GM12864 (cell line): ENCODE measurements around the gene PSMD11.

Source experiments
- DNase-seq: peaks from one replicate; pipeline ENCODE4 v3.0.0-alpha.2; 2011; ENCODE audit warnings: low read depth
- H3K4me3 ChIP-seq: 2 replicates; pipeline ENCODE4 v1.5.1; 2011; ENCODE audit warnings: mild to moderate bottlenecking, low read depth, low read length, control low read depth
- TF ChIP-seq, protein P1 (sequence below): IDR thresholded peaks from 2 replicates; pipeline ENCODE4 v1.5.1; 2011; ENCODE audit warnings: low read depth, mild to moderate bottlenecking, moderate library complexity, low read length, control low read depth, inconsistent platforms; ENCODE audit errors: missing control alignments

Gene PSMD11

DNA sequence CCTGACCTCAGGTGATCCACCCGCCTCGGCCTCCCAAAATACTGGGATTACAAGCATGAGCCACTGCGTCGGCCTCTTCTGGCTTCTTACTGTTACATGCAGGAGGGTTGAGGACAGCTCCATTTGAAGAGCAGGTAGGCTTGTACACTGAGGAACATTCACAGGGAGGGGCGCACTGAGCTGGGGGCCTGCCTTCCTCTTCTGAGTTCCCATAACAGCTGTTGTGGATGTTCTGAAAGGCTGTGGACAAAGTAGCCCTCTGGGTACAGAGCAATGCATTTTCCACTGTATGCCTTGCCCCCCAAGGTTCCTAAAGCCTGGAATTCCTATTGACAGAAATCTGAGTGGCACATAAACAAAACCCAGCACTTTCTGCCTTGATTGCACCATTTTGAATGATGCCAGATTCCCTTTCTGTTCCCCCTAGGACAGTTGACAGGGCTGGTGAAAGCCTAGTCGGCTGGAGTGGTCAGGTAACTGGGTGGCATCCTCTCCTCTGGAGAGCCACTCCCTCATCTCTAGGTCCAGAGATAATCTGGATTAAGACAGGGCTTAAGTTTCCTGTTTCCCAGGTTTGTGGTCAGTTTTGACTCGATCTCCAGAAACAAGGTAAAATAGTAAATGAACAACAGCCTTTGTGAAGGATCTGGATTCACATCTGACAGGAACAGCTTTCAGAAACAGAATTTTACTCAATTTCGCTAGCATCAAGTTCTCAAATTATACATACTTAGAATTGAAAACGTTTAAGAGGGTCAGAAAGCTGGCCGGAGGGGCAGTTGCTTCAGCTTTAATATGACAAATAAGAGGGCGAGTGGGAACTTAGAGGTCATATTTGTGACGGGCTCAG, 41.2 kb downstream of the PSMD11 start:
- TF ChIP-seq, protein P1, sequence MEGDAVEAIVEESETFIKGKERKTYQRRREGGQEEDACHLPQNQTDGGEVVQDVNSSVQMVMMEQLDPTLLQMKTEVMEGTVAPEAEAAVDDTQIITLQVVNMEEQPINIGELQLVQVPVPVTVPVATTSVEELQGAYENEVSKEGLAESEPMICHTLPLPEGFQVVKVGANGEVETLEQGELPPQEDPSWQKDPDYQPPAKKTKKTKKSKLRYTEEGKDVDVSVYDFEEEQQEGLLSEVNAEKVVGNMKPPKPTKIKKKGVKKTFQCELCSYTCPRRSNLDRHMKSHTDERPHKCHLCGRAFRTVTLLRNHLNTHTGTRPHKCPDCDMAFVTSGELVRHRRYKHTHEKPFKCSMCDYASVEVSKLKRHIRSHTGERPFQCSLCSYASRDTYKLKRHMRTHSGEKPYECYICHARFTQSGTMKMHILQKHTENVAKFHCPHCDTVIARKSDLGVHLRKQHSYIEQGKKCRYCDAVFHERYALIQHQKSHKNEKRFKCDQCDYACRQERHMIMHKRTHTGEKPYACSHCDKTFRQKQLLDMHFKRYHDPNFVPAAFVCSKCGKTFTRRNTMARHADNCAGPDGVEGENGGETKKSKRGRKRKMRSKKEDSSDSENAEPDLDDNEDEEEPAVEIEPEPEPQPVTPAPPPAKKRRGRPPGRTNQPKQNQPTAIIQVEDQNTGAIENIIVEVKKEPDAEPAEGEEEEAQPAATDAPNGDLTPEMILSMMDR, result no peak
- H3K4me3 ChIP-seq, result no peak overlapping the region
- no peak for DNase-seq

DNA sequence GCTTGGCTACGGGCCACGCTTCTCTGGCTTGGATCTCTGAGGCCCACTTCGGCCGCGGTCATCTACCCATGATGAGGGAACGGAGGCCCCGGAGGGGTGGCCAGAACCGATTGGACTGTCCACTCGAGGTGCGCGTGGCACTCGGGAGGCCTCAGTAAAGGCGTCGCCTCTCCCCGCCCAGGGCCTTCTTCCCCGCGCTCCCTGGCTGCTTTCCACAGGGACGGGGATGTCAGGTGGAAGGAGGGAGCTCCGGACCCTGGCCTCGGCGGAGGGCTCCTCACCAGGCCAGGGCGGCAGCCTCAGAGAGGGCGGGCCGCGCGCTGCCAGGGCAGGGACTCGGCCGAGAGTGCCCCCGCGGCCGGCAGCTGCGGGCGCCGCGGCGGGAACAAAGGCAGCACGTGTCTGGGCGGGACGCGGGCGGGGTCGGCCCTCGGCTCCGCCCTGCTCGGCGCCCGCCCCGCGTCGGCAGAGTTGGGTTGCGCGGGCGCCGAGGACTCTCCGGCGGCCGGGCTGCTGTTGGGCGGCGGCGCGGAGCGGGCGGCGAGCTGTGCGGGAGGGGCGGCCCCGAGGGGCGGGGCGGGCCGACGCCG, 41.9 kb downstream of the PSMD11 start:
- TF ChIP-seq, protein P1, result no peak
- no peak for DNase-seq
- peak overlapping the region; percentile 94 for H3K4me3 ChIP-seq

DNA sequence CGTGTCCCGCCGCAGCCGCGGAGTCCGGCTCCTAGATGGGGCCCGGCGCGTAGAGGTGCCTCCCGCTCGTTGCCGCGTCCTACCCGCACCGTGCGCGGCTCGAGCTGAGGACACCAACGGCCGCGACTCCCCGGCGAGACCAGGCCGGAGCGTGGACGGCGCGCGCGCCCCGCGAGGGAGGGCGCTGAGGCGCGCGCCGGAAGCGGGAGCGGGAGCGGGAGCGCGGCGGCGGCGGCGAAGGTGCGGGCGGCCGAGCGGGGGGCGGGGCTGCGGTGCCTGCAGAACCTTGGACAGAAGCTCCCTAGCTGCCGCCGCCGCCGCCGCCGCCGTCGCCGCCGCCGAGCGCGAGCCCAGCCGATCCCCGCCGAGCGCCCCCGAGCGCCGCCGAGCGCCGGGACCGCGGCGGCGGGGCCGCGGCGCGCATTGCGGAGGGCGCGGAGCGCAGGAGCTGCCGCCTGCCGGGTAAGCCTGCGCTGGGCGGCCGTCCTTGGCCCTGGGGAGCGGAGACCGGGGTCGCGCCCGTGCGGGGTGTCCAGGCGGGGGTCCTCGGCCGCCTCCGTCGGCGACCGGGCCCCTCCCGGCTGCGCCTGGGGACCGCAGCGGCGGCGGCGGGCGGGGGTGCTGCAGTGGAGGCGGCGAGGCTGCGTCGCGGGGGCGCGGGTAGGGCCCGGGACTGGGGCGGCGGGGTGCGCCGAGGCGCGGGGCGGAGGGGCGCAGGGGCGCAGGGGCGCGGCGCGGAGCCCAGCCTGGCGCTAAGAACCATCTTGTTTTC, 42.6 kb downstream of the PSMD11 start, which contains the start of gene CDK5R1:
Gene CDK5R1 (plus strand): TSS at position 293 of the 772 bp plus-strand sequence. CDS start 628 bp downstream, outside the sequence.
- H3K4me3 ChIP-seq, result peak within 1 kb of the TSS; percentile 94
- no peak for DNase-seq
- TF ChIP-seq, protein P1, result no peak

DNA sequence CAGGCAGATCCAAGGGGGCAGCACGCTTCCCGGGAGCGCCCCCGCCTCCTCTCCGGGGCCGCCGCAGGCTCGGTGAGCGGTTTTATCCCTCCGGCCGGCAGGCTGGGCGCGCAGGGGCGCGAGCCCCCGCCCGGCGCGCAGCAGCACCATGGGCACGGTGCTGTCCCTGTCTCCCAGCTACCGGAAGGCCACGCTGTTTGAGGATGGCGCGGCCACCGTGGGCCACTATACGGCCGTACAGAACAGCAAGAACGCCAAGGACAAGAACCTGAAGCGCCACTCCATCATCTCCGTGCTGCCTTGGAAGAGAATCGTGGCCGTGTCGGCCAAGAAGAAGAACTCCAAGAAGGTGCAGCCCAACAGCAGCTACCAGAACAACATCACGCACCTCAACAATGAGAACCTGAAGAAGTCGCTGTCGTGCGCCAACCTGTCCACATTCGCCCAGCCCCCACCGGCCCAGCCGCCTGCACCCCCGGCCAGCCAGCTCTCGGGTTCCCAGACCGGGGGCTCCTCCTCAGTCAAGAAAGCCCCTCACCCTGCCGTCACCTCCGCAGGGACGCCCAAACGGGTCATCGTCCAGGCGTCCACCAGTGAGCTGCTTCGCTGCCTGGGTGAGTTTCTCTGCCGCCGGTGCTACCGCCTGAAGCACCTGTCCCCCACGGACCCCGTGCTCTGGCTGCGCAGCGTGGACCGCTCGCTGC, 43.3 kb downstream of the PSMD11 start:
- H3K4me3 ChIP-seq, result peak overlapping the region; percentile 94
- no peak for DNase-seq

DNA sequence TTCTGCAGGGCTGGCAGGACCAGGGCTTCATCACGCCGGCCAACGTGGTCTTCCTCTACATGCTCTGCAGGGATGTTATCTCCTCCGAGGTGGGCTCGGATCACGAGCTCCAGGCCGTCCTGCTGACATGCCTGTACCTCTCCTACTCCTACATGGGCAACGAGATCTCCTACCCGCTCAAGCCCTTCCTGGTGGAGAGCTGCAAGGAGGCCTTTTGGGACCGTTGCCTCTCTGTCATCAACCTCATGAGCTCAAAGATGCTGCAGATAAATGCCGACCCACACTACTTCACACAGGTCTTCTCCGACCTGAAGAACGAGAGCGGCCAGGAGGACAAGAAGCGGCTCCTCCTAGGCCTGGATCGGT, 43.9 kb downstream of the PSMD11 start:
- no peak for DNase-seq
- TF ChIP-seq, protein P1, result no peak
- peak overlapping the region; percentile 94 for H3K4me3 ChIP-seq

More for the DNA sequence above, 43.3 kb downstream of the PSMD11 start:
- TF ChIP-seq, protein P1, result no peak

DNA sequence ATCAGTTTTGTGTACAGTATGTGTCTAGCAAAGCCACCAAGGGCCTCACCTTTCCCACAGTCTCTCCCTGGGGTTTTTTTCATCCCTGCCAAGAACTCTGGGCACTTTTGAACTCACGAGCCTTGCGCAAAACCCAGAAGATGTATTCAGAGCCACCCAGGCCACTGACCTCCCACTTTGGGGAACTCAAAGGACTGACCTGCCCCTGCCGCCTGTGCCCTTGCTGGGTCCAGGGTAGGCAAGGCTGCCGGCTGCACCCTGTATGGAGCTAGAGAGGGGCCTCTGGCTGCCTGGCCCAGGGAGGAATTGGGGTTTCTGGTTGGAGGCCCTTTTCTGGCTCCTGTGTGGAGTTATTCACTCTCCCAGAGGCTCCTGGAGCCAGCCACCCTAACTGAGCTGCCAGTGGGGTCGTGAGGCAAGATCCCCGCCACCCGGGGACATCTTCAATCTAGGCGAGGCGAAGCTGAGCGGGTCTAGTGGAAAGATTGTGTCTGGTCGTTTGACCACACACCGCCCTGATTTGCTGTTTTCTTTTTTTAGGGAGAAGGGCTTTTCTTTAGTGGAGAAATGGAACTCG, 44.4 kb downstream of the PSMD11 start:
- DNase-seq, result no peak
- H3K4me3 ChIP-seq, result peak overlapping the region; percentile 94
- TF ChIP-seq, protein P1, result no peak
